CD4-positive, alpha-beta T cell treated with Interleukin-4 for 4 hours (primary cell): ENCODE data around the gene KIF26A.

Experiments
- DNase-seq: peaks from one replicate; pipeline ENCODE4 v3.0.0-alpha.2; 2020

KIF26A gene

GRCh38 chr14:104138098-104138717, at the start of gene KIF26A:
TSS of gene KIF26A (plus strand) at chr14:104138587. CDS start at chr14:104138723, 136 bp downstream.
- DNase-seq: no peak

GRCh38 chr14:104090071-104090748, 48.2 kb upstream of the KIF26A start:
- DNase-seq: no peak

- DNase-seq: no peak
These were observed 47.1 kb upstream of the KIF26A start for GRCh38 chr14:104091061-104091926.

GRCh38 chr14:104091927-104092771, 46.2 kb upstream of the KIF26A start:
- no peak for DNase-seq

GRCh38 chr14:104092931-104093365, 45.4 kb upstream of the KIF26A start:
- no peak for DNase-seq

- DNase-seq: no peak
These were observed 44.9 kb upstream of the KIF26A start for GRCh38 chr14:104093366-104094055.

GRCh38 chr14:104094056-104094708, 44.2 kb upstream of the KIF26A start:
- DNase-seq: no peak

GRCh38 chr14:104094709-104095425, 43.5 kb upstream of the KIF26A start:
- DNase-seq: peak; percentile 46

- no peak for DNase-seq
These were observed 42.7 kb upstream of the KIF26A start for GRCh38 chr14:104095426-104096310.

GRCh38 chr14:104096318-104096717, 42.1 kb upstream of the KIF26A start:
- no peak for DNase-seq

- DNase-seq: no peak
These were observed 41.4 kb upstream of the KIF26A start for GRCh38 chr14:104096751-104097700.

- no peak for DNase-seq
These were observed 39.9 kb upstream of the KIF26A start for GRCh38 chr14:104098272-104099095.

- no peak for DNase-seq
These were observed 39.0 kb upstream of the KIF26A start for GRCh38 chr14:104099096-104100041.

GRCh38 chr14:104100171-104101085, 38.0 kb upstream of the KIF26A start:
- no peak for DNase-seq

GRCh38 chr14:104101086-104101621, 37.2 kb upstream of the KIF26A start:
- DNase-seq: no peak
